Upper lobe of left lung (tissue), 4 donors: ENCODE results near the gene CAV3.

Experiments
- EP300 ChIP-seq, 4 donors: sonication (generic); formaldehyde crosslinking; IDR thresholded peaks; one replicate each; pipeline ENCODE4 v1.5.1; 2017; ENCODE audit warnings: antibody characterized with exemption in 4 of 4, control low read depth in 2 of 4
- POLR2A ChIP-seq, 4 donors: fragments of 450-650 bp; IDR thresholded peaks; one replicate each; pipeline ENCODE4 v1.5.1; 2016 to 2017; ENCODE audit warnings: antibody characterized with exemption in 4 of 4, mild to moderate bottlenecking in 2 of 4
- POLR2AphosphoS5 ChIP-seq, 2 donors: sonication (generic); formaldehyde crosslinking; IDR thresholded peaks; one replicate each; pipeline ENCODE4 v1.5.1; 2017; ENCODE audit warnings: antibody characterized with exemption in 2 of 2
- TF ChIP-seq, protein P1 (sequence below), 6 experiments: fragments of 450-650 bp in 4 of 6; fragments of 200-600 bp in 2 of 6; sonication (generic) in 2 of 6; IDR thresholded peaks; one replicate each; pipeline ENCODE4 v1.5.1; 2016 to 2019; ENCODE audit warnings: antibody characterized with exemption in 6 of 6

DNA sequence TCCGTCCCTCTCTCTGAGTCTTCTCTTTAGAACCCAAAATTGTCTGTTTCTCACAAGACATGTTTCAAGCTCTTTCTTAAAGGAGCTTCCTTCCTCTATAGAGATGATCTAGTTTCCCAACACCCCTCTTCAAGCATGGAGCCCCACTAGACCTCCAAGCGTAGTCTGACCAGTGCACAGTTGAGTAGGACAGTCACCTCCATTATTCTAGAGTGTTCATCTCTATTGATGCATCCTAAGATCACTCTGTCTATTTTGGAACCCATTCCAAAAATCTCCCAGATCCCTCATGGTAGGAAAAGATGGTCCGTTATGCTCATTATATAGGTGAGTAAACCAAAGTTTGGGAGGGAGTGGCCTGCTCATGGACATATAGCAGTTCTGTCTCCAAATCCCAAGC is 4.1 kb upstream of the CAV3 start:
- TF ChIP-seq, protein P1, sequence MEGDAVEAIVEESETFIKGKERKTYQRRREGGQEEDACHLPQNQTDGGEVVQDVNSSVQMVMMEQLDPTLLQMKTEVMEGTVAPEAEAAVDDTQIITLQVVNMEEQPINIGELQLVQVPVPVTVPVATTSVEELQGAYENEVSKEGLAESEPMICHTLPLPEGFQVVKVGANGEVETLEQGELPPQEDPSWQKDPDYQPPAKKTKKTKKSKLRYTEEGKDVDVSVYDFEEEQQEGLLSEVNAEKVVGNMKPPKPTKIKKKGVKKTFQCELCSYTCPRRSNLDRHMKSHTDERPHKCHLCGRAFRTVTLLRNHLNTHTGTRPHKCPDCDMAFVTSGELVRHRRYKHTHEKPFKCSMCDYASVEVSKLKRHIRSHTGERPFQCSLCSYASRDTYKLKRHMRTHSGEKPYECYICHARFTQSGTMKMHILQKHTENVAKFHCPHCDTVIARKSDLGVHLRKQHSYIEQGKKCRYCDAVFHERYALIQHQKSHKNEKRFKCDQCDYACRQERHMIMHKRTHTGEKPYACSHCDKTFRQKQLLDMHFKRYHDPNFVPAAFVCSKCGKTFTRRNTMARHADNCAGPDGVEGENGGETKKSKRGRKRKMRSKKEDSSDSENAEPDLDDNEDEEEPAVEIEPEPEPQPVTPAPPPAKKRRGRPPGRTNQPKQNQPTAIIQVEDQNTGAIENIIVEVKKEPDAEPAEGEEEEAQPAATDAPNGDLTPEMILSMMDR (IDR thresholded peaks at IDR 0.05) = no peak
- TF ChIP-seq POLR2AphosphoS5 (IDR thresholded peaks at IDR 0.05) (no peak), POLR2A (IDR thresholded peaks at IDR 0.05) (no peak), EP300 (IDR thresholded peaks at IDR 0.05) (no peak)
